NOMO-1 treated with DMSO at 0.1 percent for 48 hours (cell line): Measurements from ENCODE around the gene GGT5.
"Not testable (repeated sequence)": the region's sequence is repeated elsewhere in the genome, so short reads cannot be mapped to it uniquely, and the experiment has no call there.

Source experiments
- DNase-seq: peaks from one replicate; lab custom pipeline; 2025; ENCODE audit not compliant: unreplicated experiment; lab: John Stamatoyannopoulos, UW

GGT5 gene

GRCh38 chr22:24235315-24235714 is 9.6 kb downstream of the GGT5 start:
- no peak for DNase-seq

GRCh38 chr22:24233816-24234215 is 11.1 kb downstream of the GGT5 start:
- no peak for DNase-seq

DNA sequence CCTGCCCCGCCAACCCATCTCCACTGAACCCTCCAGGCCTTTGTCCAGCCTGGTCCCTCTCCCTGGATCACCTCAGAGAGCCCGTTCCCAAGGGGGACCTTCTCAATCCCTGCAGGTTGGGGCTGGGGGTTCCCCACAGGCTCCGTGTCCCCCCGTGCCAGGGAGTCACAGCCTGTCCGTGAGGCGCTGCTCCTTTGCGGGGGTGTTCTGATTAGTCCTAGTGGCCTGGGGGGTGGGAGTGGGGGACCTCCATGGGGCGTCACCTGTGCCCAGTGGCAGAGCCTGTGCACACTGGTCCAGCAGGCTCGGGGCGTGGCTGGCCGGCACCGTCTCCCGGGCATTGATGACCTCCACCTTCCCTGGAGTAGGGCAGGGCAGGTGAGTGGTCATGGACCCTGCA is 11.6 kb downstream of the GGT5 start:
- no peak for DNase-seq

DNA sequence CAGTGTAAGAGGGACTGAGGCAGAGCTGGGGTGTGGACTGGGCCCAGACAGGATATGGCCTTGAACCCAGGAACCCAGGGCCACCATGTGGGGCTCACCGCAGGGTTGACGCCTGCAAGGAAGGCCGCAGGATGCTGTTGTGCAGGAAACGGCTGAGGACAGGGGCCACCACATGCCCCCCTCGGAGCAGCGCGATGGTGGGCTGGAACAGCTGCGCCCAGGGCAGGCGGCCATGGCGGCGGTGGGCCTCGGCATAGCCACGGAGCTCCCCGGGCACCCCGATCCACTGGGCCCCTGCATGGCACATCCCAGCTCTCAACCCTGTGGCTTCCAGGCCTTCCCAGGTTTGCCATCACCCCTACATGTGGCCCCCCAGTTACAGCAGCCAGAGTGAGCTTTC is 12.2 kb downstream of the GGT5 start:
- no peak for DNase-seq

DNA sequence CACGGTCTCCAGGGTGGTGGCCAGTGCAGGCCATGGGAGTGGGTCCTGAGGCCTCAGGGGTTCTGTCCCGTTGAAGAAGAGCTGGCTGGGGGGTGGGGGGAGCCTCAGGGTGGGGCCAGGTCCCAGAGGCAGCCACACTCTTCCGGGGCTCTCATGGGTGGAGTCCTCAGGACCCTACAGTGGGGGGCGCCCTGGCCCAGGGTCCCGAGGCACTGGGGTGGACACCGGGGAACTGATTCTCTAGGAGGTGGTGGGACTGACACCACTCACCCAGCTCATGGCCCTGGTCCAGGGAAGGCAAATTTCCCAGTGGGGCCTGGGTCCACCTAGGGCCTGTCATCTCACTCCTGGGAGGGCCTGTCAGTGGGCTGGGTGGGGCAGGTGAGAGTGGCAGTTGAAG is 12.8 kb downstream of the GGT5 start:
- no peak for DNase-seq

GRCh38 chr22:24231706-24232105 is 13.2 kb downstream of the GGT5 start:
- DNase-seq = no peak

- peak; percentile 34 for DNase-seq
Measured at GRCh38 chr22:24230911-24231656, 13.8 kb downstream of the GGT5 start.

GRCh38 chr22:24225951-24226350 is 18.9 kb downstream of the GGT5 start:
- DNase-seq = no peak

- no peak for DNase-seq
Measured at GRCh38 chr22:24225044-24225601, 19.8 kb downstream of the GGT5 start.

GRCh38 chr22:24224468-24224867 is 20.4 kb downstream of the GGT5 start:
- DNase-seq = no peak

DNA sequence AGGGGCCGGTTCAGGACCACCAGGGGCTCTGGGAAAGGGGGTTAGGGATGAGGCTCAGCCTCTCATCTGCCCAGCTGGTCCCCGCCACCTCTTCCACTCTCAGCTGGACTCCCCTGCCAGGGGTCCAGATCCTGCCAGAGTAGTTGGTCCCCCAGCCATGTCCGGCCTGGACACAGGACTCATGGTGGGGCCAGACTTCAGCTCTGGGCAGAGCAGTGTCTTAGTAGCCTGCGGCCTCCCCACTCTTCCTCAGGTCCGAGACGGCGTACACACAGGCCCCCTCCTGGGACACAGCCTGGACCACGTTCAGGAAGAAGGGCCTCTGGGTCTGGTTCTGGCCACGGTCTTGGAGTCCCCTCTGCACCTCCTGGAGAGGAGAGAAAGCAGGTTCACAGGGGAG is 25.1 kb downstream of the GGT5 start:
- no peak for DNase-seq

DNA sequence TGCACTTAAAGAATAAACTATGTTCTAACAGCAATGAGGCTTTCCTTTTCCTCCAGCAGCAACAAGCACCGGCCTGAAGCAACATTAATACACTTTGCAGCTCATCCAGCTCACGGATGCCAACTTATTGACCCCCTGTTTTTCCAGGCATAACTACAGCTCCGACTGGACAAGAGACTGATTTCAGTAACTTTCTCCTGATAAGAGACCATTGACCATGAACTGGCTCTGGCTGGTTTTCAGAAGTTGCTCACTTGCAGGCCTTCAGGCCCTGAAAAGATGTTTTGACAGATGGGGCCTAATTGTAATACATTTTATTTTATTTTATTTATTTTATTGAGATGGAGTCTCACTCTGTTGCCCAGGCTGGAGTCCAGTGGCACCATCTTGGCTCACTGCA is 27.5 kb downstream of the GGT5 start:
- DNase-seq = no peak

GRCh38 chr22:24216541-24217209 is 28.2 kb downstream of the GGT5 start:
- no peak for DNase-seq

DNA sequence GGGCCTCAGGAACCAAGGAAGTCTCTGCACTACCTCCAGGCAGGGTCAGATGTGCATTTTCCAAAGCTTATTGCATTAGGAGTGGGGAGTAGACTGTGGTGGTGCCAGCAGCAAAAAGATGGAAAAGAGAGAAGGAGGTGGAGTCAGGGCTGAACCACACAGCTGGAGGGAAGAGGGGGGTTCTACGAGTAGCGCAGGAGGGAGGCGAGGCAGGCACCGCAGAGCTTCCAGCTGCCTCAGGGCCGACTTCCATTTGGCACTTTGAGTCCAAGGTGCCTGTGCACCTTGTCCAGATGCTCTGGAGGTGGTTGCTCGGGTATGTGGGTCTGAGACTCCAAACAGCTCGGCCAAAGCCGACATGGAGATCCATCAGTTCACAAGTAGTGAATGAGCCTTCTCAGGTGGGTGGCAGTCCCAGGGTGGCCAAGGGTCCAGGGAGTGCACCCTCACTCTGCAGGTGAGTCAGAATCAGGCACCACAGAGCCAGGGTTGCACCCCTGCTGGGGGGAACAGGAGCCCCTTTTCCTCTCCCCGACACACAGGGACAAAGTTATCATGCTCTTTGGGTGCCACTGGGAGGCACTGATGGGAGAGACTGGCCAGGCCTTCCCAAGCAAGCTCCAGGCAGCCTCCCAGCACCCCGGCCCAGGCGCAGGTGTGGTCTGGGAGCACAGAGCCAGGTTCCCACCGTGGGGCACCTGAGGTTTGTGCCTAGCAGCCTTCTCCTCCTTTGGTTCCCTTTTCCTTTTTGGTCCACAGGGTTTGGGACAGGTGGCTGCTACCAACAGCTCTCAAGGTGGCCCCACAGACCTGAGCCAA is 30.2 kb downstream of the GGT5 start:
- no peak for DNase-seq

DNA sequence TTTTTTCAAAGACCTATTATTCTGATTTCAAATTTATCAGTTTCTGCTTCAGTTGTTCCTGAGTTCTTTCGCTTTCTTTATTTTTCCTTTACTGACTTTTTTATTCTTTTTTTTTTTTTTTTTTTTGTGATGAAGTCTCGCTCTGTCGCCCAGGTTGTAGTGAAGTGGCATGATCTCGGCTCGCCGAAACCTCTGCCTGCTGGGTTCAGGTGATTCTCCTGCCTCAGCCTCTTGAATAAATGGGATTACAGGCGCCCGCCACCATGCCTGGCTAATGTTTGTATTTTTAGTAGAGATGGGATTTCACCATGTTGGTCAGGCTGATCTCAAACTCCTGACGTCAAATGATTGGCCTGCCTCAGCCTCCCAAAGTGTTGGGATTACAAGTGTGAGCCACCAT is 31.8 kb downstream of the GGT5 start:
- DNase-seq = not testable (repeated sequence)

DNA sequence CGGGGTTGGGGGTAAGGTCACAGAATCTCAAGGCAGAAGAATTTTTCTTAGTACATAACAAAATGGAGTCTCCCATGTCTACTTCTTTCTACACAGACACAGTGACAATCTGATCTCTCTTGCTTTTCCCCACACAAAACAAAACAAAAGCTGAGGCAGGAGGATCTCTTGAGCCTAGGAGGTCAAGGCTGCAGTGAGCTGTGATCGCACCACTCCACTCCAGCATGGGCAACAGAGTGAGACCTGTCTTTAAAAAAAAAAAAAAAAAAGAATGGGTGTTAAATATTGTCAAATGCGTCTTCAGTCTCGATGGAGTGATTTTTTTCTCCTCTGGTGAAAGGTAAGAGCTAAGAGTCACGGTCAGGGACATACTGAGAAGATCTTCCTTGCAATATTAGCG is 33.2 kb downstream of the GGT5 start:
- DNase-seq = not testable (repeated sequence)

DNA sequence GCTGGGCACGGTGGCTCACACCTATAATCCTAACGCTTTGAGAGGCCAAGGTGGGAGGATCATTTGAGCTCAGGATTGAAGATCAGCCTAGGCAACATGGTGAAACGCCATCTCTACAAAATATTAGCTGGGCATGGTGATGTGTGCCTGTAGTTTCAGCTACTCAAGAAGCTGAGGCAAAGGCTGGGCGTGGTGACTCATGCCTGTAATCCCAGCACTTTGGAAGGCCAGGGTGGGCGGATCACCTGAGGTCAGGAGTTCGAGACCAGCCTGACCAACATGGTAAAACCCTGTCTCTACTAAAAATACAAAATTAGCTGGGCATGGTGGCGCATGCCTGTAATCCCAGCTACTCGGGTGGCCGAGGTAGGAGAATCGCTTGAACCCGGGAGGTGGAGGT is 34.5 kb downstream of the GGT5 start:
- not testable (repeated sequence) for DNase-seq

GRCh38 chr22:24209687-24210086 is 35.2 kb downstream of the GGT5 start:
- no peak for DNase-seq

DNA sequence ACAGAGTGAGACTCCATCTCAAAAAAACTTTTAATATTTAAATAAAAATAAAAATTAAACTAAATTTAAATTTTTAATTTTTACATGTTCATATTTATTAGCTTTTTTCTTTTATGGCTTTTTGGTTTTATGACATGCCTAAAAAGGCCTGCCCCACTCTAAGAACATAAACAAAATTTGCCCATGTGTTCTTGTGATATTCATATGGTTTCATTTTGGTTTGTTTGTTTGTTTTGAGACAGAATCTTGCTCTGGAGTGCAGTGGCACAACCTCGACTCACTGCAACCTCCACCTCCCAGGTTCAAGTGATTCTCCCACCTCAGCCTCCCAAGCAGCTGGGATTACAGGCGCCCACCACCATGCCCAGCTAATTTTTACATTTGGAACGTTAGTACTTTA is 35.9 kb downstream of the GGT5 start:
- DNase-seq = no peak

GRCh38 chr22:24208012-24208749 is 36.7 kb downstream of the GGT5 start:
- peak; percentile 82 for DNase-seq
